WERI-Rb-1 (cell line): Measurements from ENCODE around the gene DIO1.

Experiments used
- DNase-seq: peaks from one replicate; pipeline ENCODE4 v3.0.0-alpha.2; 2020
- H3K27ac ChIP-seq: fragments of 250-450 bp; sonication (Bioruptor Pico); 2 replicates; pipeline ENCODE4 v1.5.1; 2020; ENCODE audit warnings: mild to moderate bottlenecking, moderate library complexity
- H3K27me3 ChIP-seq: fragments of 250-450 bp; sonication (Bioruptor Pico); 2 replicates; pipeline ENCODE4 v1.5.1; 2021; ENCODE audit warnings: mild to moderate bottlenecking, low read depth, moderate library complexity; ENCODE audit not compliant: insufficient read depth, severe bottlenecking
- H3K36me3 ChIP-seq: fragments of 250-450 bp; sonication (Bioruptor Pico); 2 replicates; pipeline ENCODE4 v1.5.1; 2020; ENCODE audit warnings: mild to moderate bottlenecking, moderate library complexity
- H3K4me3 ChIP-seq: 2 replicates; pipeline ENCODE4 v1.5.1; 2011; ENCODE audit warnings: low read depth, mild to moderate bottlenecking, control low read depth, low read length
- H3K9me3 ChIP-seq: fragments of 250-450 bp; sonication (Bioruptor Pico); 2 replicates; pipeline ENCODE4 v1.5.1; 2021; ENCODE audit warnings: mild to moderate bottlenecking, moderate library complexity; ENCODE audit not compliant: severe bottlenecking
- TF ChIP-seq, protein P1 (sequence below): IDR thresholded peaks from 2 replicates; pipeline ENCODE4 v1.5.1; 2011; ENCODE audit warnings: low read depth, mild to moderate bottlenecking, control low read depth, inconsistent platforms, low read length

DIO1 gene

GRCh38 chr1:53893999-53894636 lies at the start of gene DIO1:
TSS of gene DIO1 (plus strand) at chr1:53894187. CDS start at chr1:53894211, 24 bp downstream.
- H3K9me3 ChIP-seq: no peaks in the 10 kb centered on the region
- no peaks in the 10 kb centered on the region for H3K36me3 ChIP-seq
- no peaks in the 10 kb centered on the region for H3K27me3 ChIP-seq
- TF ChIP-seq, protein P1, sequence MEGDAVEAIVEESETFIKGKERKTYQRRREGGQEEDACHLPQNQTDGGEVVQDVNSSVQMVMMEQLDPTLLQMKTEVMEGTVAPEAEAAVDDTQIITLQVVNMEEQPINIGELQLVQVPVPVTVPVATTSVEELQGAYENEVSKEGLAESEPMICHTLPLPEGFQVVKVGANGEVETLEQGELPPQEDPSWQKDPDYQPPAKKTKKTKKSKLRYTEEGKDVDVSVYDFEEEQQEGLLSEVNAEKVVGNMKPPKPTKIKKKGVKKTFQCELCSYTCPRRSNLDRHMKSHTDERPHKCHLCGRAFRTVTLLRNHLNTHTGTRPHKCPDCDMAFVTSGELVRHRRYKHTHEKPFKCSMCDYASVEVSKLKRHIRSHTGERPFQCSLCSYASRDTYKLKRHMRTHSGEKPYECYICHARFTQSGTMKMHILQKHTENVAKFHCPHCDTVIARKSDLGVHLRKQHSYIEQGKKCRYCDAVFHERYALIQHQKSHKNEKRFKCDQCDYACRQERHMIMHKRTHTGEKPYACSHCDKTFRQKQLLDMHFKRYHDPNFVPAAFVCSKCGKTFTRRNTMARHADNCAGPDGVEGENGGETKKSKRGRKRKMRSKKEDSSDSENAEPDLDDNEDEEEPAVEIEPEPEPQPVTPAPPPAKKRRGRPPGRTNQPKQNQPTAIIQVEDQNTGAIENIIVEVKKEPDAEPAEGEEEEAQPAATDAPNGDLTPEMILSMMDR: no peak
- H3K27ac ChIP-seq: no peak within 1 kb of the TSS
- DNase-seq: no peak
- H3K4me3 ChIP-seq: no peak within 1 kb of the TSS

DNA sequence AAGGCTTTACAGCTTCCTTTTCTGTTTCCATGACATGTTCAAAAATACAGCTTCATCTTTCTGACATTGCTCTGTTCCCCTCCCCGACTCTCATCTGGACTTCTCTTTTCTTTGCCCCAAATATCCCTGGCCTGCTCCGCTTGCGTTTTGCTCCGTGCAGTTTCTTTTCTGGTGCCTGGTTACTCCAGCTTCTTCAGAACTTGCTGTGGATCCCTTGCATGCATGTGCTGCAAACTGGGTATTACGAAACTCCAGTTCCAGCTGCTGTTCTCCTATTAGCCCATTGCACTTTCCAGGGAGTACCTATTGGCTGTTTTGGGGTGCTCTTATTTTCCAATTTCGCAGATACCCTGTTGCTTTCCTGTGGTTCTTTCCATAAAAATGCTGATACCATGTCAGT lies 46.0 kb upstream of the DIO1 start:
- DNase-seq: no peak
- TF ChIP-seq, protein P1: no peak
- H3K27me3 ChIP-seq: no peaks in the 10 kb centered on the region
- no peaks in the 10 kb centered on the region for H3K36me3 ChIP-seq
- no peak overlapping the region for H3K4me3 ChIP-seq
- H3K27ac ChIP-seq: no peak overlapping the region
- no peaks in the 10 kb centered on the region for H3K9me3 ChIP-seq

DNA sequence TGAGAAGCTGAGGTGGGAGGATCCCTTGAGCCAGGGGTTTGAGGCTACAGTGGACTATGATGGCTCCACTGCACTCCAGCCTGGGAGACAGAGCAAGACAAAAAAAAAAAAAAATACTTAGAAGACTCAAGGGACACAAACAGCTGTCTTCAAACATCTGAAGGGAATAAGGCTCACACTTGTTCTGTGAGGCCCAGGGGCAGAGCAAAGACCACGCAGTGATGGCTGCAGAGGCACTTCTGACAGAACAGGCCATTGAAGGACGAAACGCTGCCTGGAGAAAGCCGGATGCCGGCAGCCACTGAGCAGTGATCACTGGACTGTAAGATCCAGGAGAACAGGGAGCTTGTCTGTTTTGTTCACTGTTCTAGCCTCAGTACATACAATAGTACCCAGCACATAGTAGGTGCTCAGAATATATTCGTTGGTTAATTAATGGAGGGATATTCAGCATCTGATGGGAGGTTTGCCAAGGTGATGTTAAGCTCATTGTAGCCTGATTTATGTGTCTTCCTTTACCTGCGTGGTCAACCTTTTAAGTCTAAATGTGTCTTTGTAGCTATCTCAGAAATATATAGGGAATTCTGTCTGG lies 43.8 kb upstream of the DIO1 start:
- Histone ChIP-seq H3K9me3 (no peaks in the 10 kb centered on the region), H3K36me3 (no peaks in the 10 kb centered on the region), H3K27ac (no peak overlapping the region), H3K27me3 (no peaks in the 10 kb centered on the region), H3K4me3 (no peak overlapping the region)
- no peak for DNase-seq
- TF ChIP-seq, protein P1: no peak

DNA sequence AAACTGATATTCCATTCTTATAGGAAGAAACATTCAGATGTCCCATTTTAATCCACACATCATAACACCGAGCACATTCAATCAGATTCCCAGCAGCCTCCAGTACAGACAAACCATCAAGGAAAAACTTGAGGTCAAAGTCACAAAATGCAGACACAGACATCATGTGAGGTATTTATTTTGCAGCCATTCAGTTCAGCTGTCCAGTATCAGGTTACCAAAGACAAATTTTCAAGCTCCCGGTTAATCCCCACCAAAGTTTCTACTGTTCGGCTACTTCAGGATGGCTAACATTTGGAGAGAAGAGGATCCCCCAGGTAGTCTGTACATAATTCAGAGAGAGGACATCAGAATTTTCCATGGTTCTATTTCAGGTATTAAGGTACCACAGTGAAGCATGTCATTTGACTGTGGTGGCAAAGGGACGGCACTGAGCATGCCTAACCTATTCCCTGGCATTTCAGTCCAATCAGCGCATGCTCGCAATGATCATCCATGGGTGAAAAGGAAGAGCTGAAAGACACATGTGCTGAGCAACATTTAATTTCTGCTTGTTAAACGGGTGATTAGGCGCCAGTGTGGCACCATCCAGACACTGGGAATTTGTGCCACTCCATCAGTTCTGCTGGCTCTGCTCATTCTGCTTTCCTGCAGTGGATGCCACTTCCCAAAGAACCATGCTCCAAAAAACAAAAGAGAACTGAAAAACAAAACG lies 42.3 kb upstream of the DIO1 start:
- no peak for DNase-seq
- Histone ChIP-seq H3K36me3 (no peaks in the 10 kb centered on the region), H3K27ac (no peak overlapping the region), H3K27me3 (no peaks in the 10 kb centered on the region), H3K4me3 (no peak overlapping the region), H3K9me3 (no peaks in the 10 kb centered on the region)
- TF ChIP-seq, protein P1: no peak

DNA sequence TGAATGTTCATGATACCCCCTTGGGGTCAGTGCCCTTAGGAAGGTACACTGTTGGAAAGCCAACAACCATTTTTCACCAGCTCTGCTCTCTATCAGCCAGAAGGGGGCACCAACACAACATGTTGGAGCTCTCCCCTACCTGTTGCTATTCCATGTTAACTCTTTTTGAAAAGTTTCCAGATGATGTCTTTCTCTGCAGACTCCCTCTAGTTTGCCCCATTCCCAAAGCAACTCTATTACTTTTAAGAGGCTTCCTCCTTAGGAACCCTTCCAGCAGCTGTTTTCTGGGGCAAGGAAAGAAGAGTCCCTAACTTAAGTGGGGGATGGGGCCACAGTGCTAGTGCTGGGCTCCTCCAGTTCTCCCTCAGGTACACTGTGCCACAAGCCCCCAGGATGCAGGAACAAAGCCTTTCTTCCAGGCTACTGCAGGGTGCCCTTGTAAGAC lies 33.0 kb upstream of the DIO1 start:
- H3K4me3 ChIP-seq: no peak overlapping the region
- peak; percentile 41 for DNase-seq
- no peaks in the 10 kb centered on the region for H3K27me3 ChIP-seq
- 0 out of 2 replicates have a peak, but pooled peaks cover 4% of the 10 kb centered on the region for H3K36me3 ChIP-seq
- no peak overlapping the region for H3K27ac ChIP-seq
- TF ChIP-seq, protein P1: peak; percentile 91
- H3K9me3 ChIP-seq: no peaks in the 10 kb centered on the region
